OCI-LY7 (cell line): Measurements from ENCODE around the gene TRIM29.

Source experiments
- EZH2phosphoT487 ChIP-seq: fragments of 200-600 bp; sonication (generic); IDR thresholded peaks from 2 replicates; pipeline ENCODE4 v1.6.1; 2018; ENCODE audit warnings: low read depth, borderline replicate concordance, mild to moderate bottlenecking, mixed run types, antibody characterized with exemption, low read length, moderate library complexity, mixed read lengths
- TF ChIP-seq, protein P1 (sequence below): fragments of 200-600 bp; sonication (generic); conservative IDR thresholded peaks from 2 replicates; pipeline ENCODE4 v1.5.1; 2014; ENCODE audit warnings: mild to moderate bottlenecking, antibody characterized with exemption, low read length, moderate library complexity, mixed read lengths

- TF ChIP-seq, protein P1, sequence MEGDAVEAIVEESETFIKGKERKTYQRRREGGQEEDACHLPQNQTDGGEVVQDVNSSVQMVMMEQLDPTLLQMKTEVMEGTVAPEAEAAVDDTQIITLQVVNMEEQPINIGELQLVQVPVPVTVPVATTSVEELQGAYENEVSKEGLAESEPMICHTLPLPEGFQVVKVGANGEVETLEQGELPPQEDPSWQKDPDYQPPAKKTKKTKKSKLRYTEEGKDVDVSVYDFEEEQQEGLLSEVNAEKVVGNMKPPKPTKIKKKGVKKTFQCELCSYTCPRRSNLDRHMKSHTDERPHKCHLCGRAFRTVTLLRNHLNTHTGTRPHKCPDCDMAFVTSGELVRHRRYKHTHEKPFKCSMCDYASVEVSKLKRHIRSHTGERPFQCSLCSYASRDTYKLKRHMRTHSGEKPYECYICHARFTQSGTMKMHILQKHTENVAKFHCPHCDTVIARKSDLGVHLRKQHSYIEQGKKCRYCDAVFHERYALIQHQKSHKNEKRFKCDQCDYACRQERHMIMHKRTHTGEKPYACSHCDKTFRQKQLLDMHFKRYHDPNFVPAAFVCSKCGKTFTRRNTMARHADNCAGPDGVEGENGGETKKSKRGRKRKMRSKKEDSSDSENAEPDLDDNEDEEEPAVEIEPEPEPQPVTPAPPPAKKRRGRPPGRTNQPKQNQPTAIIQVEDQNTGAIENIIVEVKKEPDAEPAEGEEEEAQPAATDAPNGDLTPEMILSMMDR, result peak; percentile 58
- TF ChIP-seq EZH2phosphoT487, result no peak
Observed at GRCh38 chr11:120168960-120169681, 31.2 kb upstream of the TRIM29 start.
